ENCODE results near the gene MAGEA12.
"Not testable (repeated sequence)": the region's sequence is repeated elsewhere in the genome, so short reads cannot be mapped to it uniquely, and the experiment has no call there.

MAGEA12 gene, protein sequence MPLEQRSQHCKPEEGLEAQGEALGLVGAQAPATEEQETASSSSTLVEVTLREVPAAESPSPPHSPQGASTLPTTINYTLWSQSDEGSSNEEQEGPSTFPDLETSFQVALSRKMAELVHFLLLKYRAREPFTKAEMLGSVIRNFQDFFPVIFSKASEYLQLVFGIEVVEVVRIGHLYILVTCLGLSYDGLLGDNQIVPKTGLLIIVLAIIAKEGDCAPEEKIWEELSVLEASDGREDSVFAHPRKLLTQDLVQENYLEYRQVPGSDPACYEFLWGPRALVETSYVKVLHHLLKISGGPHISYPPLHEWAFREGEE

DNA sequence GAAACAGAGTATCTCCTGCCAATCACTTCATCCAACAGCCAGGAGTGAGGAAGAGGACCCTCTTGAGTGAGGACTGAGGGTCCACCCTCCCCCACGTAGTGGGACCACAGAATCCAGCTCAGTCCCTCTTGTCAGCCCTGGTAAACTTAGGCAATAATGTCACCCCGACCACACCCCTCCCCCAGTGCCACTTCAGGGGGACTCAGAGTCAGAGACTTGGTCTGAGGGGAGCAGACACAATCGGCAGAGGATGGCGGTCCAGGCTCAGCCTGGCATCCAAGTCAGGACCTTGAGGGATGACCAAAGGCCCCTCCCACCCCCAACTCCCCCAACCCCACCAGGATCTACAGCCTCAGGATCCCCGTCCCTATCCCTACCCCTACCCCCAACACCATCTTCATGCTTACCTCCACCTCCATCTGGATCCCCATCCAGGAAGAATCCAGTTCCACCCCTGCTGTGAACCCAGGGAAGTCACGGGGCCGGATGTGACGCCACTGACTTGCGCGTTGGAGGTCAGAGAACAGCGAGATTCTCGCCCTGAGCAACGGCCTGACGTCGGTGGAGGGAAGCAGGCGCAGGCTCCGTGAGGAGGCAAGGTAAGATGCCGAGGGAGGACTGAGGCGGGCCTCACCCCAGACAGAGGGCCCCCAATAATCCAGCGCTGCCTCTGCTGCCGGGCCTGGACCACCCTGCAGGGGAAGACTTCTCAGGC, at the start of gene MAGEA12, which contains the start of gene CSAG1:
Gene MAGEA12 (plus strand): TSS at position 497 of the 715 bp plus-strand sequence. CDS start 2,405 bp downstream, outside the sequence.
Gene CSAG1 (minus strand): TSS at position 461 of the 715 bp plus-strand sequence. CDS start 1,261 bp downstream, outside the sequence.
- no peak within 1 kb of the TSS for H3K4me3 ChIP-seq (ENCODE audit: low read depth, low read length)
- H3K27me3 ChIP-seq (ENCODE audit: insufficient read depth, low read length) = no peaks in the 10 kb centered on the region
- H3K36me3 ChIP-seq (ENCODE audit: insufficient read depth, low read length) = no peaks in the 10 kb centered on the region
- H3K4me1 ChIP-seq (ENCODE audit: control insufficient read depth, insufficient read depth, low read length, unreplicated experiment) = no peaks in the 10 kb centered on the region
- no peaks in the 10 kb centered on the region for H3K79me2 ChIP-seq (ENCODE audit: control insufficient read depth, insufficient read depth, low read length, unreplicated experiment)
- no peak within 1 kb of the TSS for H3K27ac ChIP-seq (ENCODE audit: low read depth, low read length)
- H2AFZ ChIP-seq (ENCODE audit: low read length, unreplicated experiment) = no peak within 1 kb of the TSS

DNA sequence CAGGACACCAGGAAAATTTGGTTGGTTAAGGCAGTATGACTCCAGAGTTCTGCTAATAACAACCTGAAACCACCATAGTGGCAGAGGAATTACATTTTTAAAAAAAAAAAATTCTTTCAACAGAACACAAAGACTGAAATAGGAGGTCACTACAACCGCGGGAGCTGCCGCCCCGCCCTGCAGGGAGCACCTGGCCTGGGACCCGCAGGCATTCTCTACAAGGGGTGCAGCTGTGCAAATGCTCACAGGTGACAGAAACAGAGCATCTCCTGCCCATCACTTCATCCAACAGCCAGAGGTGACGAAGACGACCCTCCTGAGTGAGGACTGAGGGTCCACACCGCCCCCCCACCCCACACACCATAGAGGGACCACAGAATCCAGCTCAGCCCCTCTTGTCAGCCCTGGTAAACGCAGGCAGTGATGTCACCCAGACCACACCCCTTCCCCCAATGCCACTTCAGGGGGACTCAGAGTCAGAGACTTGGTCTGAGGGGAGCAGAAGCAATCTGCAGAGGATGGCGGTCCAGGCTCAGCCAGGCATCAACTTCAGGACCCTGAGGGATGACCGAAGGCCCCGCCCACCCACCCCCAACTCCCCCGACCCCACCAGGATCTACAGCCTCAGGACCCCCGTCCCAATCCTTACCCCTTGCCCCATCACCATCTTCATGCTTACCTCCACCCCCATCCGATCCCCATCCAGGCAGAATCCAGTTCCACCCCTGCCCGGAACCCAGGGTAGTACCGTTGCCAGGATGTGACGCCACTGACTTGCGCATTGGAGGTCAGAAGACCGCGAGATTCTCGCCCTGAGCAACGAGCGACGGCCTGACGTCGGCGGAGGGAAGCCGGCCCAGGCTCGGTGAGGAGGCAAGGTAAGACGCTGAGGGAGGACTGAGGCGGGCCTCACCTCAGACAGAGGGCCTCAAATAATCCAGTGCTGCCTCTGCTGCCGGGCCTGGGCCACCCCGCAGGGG, 35.3 kb upstream of the MAGEA12 start, which contains the start of gene MAGEA3:
Gene MAGEA3 (plus strand): TSS at position 843 of the 980 bp plus-strand sequence. CDS start 2,039 bp downstream, outside the sequence.
- H3K36me3 ChIP-seq (ENCODE audit: insufficient read depth, low read length); H3K79me2 ChIP-seq (ENCODE audit: control insufficient read depth, insufficient read depth, low read length, unreplicated experiment); H3K4me1 ChIP-seq (ENCODE audit: control insufficient read depth, insufficient read depth, low read length, unreplicated experiment); H2AFZ ChIP-seq (ENCODE audit: low read length, unreplicated experiment); H3K4me3 ChIP-seq (ENCODE audit: low read depth, low read length); H3K27me3 ChIP-seq (ENCODE audit: insufficient read depth, low read length); H3K27ac ChIP-seq (ENCODE audit: low read depth, low read length): not testable (repeated sequence)

DNA sequence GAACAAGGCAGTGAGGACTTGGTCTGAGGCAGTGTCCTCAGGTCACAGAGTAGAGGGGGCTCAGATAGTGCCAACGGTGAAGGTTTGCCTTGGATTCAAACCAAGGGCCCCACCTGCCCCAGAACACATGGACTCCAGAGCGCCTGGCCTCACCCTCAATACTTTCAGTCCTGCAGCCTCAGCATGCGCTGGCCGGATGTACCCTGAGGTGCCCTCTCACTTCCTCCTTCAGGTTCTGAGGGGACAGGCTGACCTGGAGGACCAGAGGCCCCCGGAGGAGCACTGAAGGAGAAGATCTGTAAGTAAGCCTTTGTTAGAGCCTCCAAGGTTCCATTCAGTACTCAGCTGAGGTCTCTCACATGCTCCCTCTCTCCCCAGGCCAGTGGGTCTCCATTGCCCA, 33.2 kb upstream of the MAGEA12 start:
- H3K4me1 ChIP-seq (ENCODE audit: control insufficient read depth, insufficient read depth, low read length, unreplicated experiment); H3K27me3 ChIP-seq (ENCODE audit: insufficient read depth, low read length); H3K4me3 ChIP-seq (ENCODE audit: low read depth, low read length); H3K79me2 ChIP-seq (ENCODE audit: control insufficient read depth, insufficient read depth, low read length, unreplicated experiment); H3K36me3 ChIP-seq (ENCODE audit: insufficient read depth, low read length); H2AFZ ChIP-seq (ENCODE audit: low read length, unreplicated experiment); H3K27ac ChIP-seq (ENCODE audit: low read depth, low read length): not testable (repeated sequence)

DNA sequence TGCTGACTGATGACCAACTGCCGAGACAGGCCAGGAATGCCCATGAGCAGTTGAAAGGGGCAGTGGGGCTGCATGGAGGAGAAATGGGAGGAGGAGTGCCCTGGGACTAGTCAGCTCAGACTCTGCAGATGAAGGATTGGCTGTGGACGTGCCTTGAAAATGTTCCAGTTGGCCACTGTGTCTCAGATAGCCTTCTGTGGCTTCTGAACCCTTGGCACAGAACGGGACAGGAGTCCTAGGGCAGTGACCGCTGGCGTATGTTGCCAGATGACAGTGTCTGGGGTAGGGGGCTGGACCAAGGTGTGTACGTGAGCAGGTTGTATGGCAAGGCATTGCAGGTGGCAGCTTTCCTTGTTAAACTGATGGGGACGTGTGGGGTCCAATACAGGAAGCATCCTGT, 27.1 kb upstream of the MAGEA12 start:
- not testable (repeated sequence) for H3K79me2 ChIP-seq (ENCODE audit: control insufficient read depth, insufficient read depth, low read length, unreplicated experiment); H3K4me3 ChIP-seq (ENCODE audit: low read depth, low read length); H2AFZ ChIP-seq (ENCODE audit: low read length, unreplicated experiment); H3K27me3 ChIP-seq (ENCODE audit: insufficient read depth, low read length); H3K36me3 ChIP-seq (ENCODE audit: insufficient read depth, low read length); H3K4me1 ChIP-seq (ENCODE audit: control insufficient read depth, insufficient read depth, low read length, unreplicated experiment); H3K27ac ChIP-seq (ENCODE audit: low read depth, low read length)

DNA sequence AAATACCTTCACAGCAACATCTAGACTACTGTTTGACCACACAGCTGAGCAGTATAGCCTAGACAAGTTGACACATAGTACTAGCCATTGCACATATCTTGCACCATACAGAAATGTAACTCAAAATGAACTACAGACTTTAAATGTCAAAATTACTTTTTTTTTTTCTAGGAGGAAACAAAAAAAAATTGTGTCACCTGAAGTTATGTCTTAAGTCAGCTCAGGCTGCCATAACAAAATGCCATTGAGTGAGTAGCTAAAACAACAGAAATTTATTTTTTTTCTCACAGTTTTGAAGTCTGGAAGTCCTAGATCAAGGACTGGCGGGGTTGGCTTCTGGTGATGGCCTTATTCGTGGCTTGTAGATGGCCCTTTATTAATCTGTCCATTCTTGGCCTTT, 24.4 kb upstream of the MAGEA12 start, which contains the start of gene CSAG2:
Gene CSAG2 (minus strand): TSS at position 101 of the 400 bp plus-strand sequence. CDS start 161 bp downstream, outside the sequence.
- H3K27ac ChIP-seq (ENCODE audit: low read depth, low read length); H2AFZ ChIP-seq (ENCODE audit: low read length, unreplicated experiment): not testable (repeated sequence)

DNA sequence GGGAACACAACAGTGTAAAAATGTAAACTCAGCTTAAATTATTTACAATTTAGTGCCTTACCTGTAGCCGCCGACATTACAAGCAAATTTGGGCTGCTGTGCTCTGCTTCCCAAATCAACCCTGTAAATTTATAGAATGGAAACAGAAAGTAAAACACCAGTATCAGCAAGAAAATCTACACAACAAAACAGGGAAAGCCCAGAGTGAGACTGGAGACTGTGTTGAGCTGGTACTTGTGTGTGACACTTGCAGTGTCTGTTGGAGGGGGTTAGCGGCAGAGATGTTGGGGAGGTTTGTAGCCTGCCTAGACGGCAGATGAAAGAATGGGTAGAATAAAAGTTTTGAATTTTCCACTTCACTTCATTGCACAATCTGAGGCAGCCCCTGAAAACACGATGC, 20.4 kb upstream of the MAGEA12 start:
- H3K79me2 ChIP-seq (ENCODE audit: control insufficient read depth, insufficient read depth, low read length, unreplicated experiment); H3K4me3 ChIP-seq (ENCODE audit: low read depth, low read length); H2AFZ ChIP-seq (ENCODE audit: low read length, unreplicated experiment); H3K27ac ChIP-seq (ENCODE audit: low read depth, low read length); H3K27me3 ChIP-seq (ENCODE audit: insufficient read depth, low read length); H3K4me1 ChIP-seq (ENCODE audit: control insufficient read depth, insufficient read depth, low read length, unreplicated experiment); H3K36me3 ChIP-seq (ENCODE audit: insufficient read depth, low read length): not testable (repeated sequence)

More for the DNA sequence above, 24.4 kb upstream of the MAGEA12 start, which contains the start of gene CSAG2:
- H3K79me2 ChIP-seq (ENCODE audit: control insufficient read depth, insufficient read depth, low read length, unreplicated experiment); H3K4me1 ChIP-seq (ENCODE audit: control insufficient read depth, insufficient read depth, low read length, unreplicated experiment); H3K36me3 ChIP-seq (ENCODE audit: insufficient read depth, low read length); H3K4me3 ChIP-seq (ENCODE audit: low read depth, low read length); H3K27me3 ChIP-seq (ENCODE audit: insufficient read depth, low read length): not testable (repeated sequence)

DNA sequence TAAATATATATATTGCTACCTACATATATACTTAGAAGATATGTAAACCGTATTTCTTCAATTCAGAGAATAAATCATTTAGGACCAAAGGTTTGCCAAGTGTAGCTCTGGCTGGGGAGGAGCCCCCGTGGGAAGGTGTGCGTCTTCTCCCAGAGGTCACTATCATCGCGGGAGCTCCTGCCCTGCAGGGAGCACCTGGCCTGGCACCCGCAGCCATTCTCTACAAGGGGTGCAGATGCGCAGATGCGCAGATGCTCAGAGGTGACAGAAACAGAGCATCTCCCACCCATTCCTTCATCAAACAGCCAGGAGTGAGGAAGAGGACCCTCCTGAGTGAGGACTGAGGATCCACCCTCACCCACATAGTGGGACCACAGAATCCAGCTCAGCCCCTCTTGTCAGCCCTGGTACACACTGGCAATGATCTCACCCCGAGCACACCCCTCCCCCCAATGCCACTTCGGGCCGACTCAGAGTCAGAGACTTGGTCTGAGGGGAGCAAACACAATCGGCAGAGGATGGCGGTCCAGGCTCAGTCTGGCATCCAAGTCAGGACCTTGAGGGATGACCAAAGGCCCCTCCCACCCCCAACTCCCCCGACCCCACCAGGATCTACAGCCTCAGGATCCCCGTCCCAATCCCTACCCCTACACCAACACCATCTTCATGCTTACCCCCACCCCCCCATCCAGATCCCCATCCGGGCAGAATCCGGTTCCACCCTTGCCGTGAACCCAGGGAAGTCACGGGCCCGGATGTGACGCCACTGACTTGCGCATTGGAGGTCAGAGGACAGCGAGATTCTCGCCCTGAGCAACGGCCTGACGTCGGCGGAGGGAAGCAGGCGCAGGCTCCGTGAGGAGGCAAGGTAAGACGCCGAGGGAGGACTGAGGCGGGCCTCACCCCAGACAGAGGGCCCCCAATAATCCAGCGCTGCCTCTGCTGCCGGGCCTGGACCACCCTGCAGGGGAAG, 19.5 kb upstream of the MAGEA12 start, which contains the start of gene MAGEA2B:
Gene MAGEA2B (plus strand): TSS at position 814 of the 973 bp plus-strand sequence. CDS start 2,479 bp downstream, outside the sequence.
- not testable (repeated sequence) for H2AFZ ChIP-seq (ENCODE audit: low read length, unreplicated experiment); H3K36me3 ChIP-seq (ENCODE audit: insufficient read depth, low read length); H3K4me1 ChIP-seq (ENCODE audit: control insufficient read depth, insufficient read depth, low read length, unreplicated experiment); H3K27me3 ChIP-seq (ENCODE audit: insufficient read depth, low read length); H3K27ac ChIP-seq (ENCODE audit: low read depth, low read length); H3K4me3 ChIP-seq (ENCODE audit: low read depth, low read length); H3K79me2 ChIP-seq (ENCODE audit: control insufficient read depth, insufficient read depth, low read length, unreplicated experiment)

DNA sequence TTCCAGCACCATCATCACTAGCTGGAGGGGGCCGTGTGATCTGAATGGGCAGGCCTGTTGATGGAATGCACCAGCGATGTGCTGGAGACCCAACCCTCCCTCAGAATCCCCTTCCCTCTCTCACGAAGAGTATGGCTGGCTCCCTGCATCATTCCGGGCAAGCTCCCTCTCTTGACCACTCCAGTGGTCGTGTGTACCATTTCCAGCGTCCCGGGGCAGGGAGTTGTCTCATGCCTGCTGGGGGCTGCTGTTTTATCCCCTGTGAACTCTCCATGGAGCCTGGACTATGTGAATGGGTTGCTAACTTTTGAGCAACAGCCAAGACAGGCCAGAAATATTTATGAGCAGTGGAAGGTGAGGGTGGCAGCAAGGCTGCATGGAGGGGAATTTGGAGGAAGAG, 8.1 kb upstream of the MAGEA12 start:
- Histone ChIP-seq H3K4me3 (ENCODE audit: low read depth, low read length) (no peak overlapping the region), H2AFZ (ENCODE audit: low read length, unreplicated experiment) (no peak overlapping the region), H3K36me3 (ENCODE audit: insufficient read depth, low read length) (no peaks in the 10 kb centered on the region), H3K4me1 (ENCODE audit: control insufficient read depth, insufficient read depth, low read length, unreplicated experiment) (no peaks in the 10 kb centered on the region), H3K27me3 (ENCODE audit: insufficient read depth, low read length) (no peaks in the 10 kb centered on the region), H3K79me2 (ENCODE audit: control insufficient read depth, insufficient read depth, low read length, unreplicated experiment) (no peaks in the 10 kb centered on the region), H3K27ac (ENCODE audit: low read depth, low read length) (no peak overlapping the region)

DNA sequence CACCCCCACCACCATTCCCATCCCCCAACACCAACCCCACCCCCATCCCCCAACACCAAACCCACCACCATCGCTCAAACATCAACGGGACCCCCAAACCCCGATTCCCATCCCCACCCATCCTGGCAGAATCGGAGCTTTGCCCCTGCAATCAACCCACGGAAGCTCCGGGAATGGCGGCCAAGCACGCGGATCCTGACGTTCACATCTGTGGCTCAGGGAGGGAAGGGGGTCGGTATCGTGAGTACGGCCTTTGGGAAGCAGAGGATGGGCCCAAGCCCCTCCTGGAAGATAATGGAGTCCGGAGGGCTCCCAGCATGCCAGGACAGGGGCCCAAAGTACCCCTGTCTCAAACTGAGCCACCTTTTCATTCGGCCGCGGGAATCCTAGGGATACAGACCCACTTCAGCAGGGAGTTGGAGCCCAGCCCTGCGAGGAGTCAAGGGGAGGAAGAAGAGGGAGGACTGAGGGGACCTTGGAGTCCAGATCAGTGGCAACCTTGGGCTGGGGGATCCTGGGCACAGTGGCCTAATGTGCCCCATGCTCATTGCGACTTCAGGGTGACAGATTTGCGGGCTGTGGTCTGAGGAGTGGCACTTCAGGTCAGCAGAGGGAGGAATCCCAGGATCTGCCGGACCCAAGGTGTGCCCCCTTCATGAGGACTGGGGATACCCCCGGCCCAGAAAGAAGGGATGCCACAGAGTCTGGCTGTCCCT, 744 bp downstream of the MAGEA12 start:
- not testable (repeated sequence) for H3K4me1 ChIP-seq (ENCODE audit: control insufficient read depth, insufficient read depth, low read length, unreplicated experiment); H3K27me3 ChIP-seq (ENCODE audit: insufficient read depth, low read length); H3K79me2 ChIP-seq (ENCODE audit: control insufficient read depth, insufficient read depth, low read length, unreplicated experiment); H2AFZ ChIP-seq (ENCODE audit: low read length, unreplicated experiment); H3K36me3 ChIP-seq (ENCODE audit: insufficient read depth, low read length); H3K27ac ChIP-seq (ENCODE audit: low read depth, low read length); H3K4me3 ChIP-seq (ENCODE audit: low read depth, low read length)
